K562 (cell line): ENCODE results near the gene PABPC1L. TPM values are rescaled to one million over a fixed set of nuclear protein-coding genes. Genes with fewer than 3 reads are reported as not detected.

ENCODE experiments used
- ATAC-seq: fragments of 200-7000 bp; cut with Tn5 transposase; 3 replicates; pipeline ENCODE4 v1.9.1; 2020; ENCODE audit warnings: moderate library complexity
- BruUV-seq: library from RNA; stranded (reverse); fragments of 400-500 nt; replicated peaks from 2 replicates; lab custom pipeline; 2021; lab: Mats Ljungman, UMichigan
- CTCF ChIA-PET: fragments of 300-600 bp; formaldehyde crosslinking; extraction: SDS; loops from one replicate; lab custom pipeline; 2021; ENCODE audit warnings: low intra/inter-chr PET ratio; lab: Yijun Ruan, JAX
- POLR2A ChIA-PET: fragments of 300-600, 350-650 bp; sonication (Branson Sonifier 250); formaldehyde crosslinking; extraction: SDS; loops from one replicate; lab custom pipeline; 2021; ENCODE audit warnings: antibody characterized with exemption, inconsistent platforms; lab: Yijun Ruan, JAX
- DNase-seq, 4 experiments: peaks; one replicate each; pipeline versions ENCODE4 v3.0.0 to v3.0.0-alpha.2; 2011 to 2018; ENCODE audit warnings: low spot score in 3 of 4, mixed read lengths in 3 of 4; ENCODE audit errors: extremely low read depth in 1 of 4
- FAIRE-seq: peaks from 2 replicates; lab custom pipeline; 2011; peaks lifted over from hg19 to GRCh38; lab: Jason Lieb, UNC
- H2AFZ ChIP-seq: 2 replicates; pipeline ENCODE4 v1.6.0; 2011; ENCODE audit warnings: low read depth, low read length, control low read depth, inconsistent platforms
- H3K27ac ChIP-seq: fragments of 200-600 bp; 3 replicates; pipeline ENCODE4 v1.8.0; 2011; ENCODE audit warnings: low read depth, mild to moderate bottlenecking, control low read depth, inconsistent platforms, low read length, moderate library complexity, mixed read lengths; ENCODE audit errors: extremely low read depth
- H3K27me3 ChIP-seq, 2 experiments: fragments of 300-600 bp in 1 of 2; 2 replicates in 1 of 2; 3 replicates in 1 of 2; pipeline versions ENCODE4 v1.6.0 to v1.8.0; 2011; ENCODE audit warnings: inconsistent platforms in 2 of 2, low read length in 2 of 2, mild to moderate bottlenecking in 1 of 2, mixed read lengths in 1 of 2, moderate library complexity in 1 of 2; ENCODE audit not compliant: control insufficient read depth in 2 of 2, insufficient read depth in 2 of 2
- H3K36me3 ChIP-seq: fragments of 300-600 bp; 3 replicates; pipeline ENCODE4 v1.8.0; 2011; ENCODE audit warnings: mild to moderate bottlenecking, low read length, inconsistent platforms; ENCODE audit not compliant: control insufficient read depth, insufficient read depth
- H3K4me1 ChIP-seq, 2 experiments: fragments of 200-600 bp in 1 of 2; replicated peaks in 1 of 2; 2 replicates in 1 of 2; 3 replicates in 1 of 2; pipeline versions ENCODE4 v1.5.1 to v1.8.0; 2011; ENCODE audit warnings: inconsistent platforms in 2 of 2, low read length in 2 of 2, mild to moderate bottlenecking in 1 of 2, mixed read lengths in 1 of 2, moderate library complexity in 1 of 2; ENCODE audit not compliant: control insufficient read depth in 2 of 2, insufficient read depth in 2 of 2
- H3K4me2 ChIP-seq: 2 replicates; pipeline ENCODE4 v1.6.1; 2011; ENCODE audit warnings: low read length, control low read depth, inconsistent platforms, mixed read lengths; ENCODE audit not compliant: insufficient read depth
- H3K4me3 ChIP-seq: fragments of 200-600 bp; sonication (generic), shearing (Covaris generic); 2 replicates; pipeline ENCODE4 v1.5.1; 2016; ENCODE audit warnings: control low read depth, inconsistent platforms
- H3K79me2 ChIP-seq: fragments of 200-600 bp; 3 replicates; pipeline ENCODE4 v1.8.0; 2011; ENCODE audit warnings: low read length, inconsistent platforms; ENCODE audit not compliant: control insufficient read depth, insufficient read depth
- H3K9ac ChIP-seq, 2 experiments: 2 replicates each; pipeline versions ENCODE4 v1.6.0 to v1.6.1; 2011; ENCODE audit warnings: low read depth in 2 of 2, low read length in 2 of 2, control low read depth in 1 of 2, inconsistent platforms in 1 of 2, mild to moderate bottlenecking in 1 of 2, mixed read lengths in 1 of 2; ENCODE audit not compliant: insufficient read depth in 1 of 2
- H3K9me1 ChIP-seq: one replicate; pipeline ENCODE4 v1.6.0; 2011; ENCODE audit warnings: inconsistent platforms, mild to moderate bottlenecking, low read length, moderate library complexity; ENCODE audit not compliant: control insufficient read depth, insufficient read depth
- H3K9me3 ChIP-seq: replicated peaks from 2 replicates; pipeline ENCODE4 v1.5.1; 2011; ENCODE audit warnings: low read depth, low read length, inconsistent platforms; ENCODE audit not compliant: control insufficient read depth, insufficient read depth
- H4K20me1 ChIP-seq: replicated peaks from 2 replicates; pipeline ENCODE4 v1.6.1; 2011; ENCODE audit warnings: low read length, inconsistent platforms, mixed read lengths; ENCODE audit not compliant: control insufficient read depth, insufficient read depth
- AFF4 ChIP-seq: sonication (generic); formaldehyde crosslinking; IDR thresholded peaks from 2 replicates; pipeline ENCODE4 v1.8.0; 2023; ENCODE audit warnings: mild to moderate bottlenecking, missing genetic modification reagents
- BRD9 ChIP-seq: fragments of 450-650 bp; IDR thresholded peaks from 2 replicates; pipeline ENCODE4 v1.6.1; 2018; ENCODE audit warnings: low read depth; ENCODE audit not compliant: partially characterized antibody
- CTCF ChIP-seq, 3 experiments: IDR thresholded peaks in 2 of 3; conservative IDR thresholded peaks in 1 of 3; 2 replicates each; pipeline ENCODE4 v1.5.1; 2011 to 2012; ENCODE audit warnings: low read length in 3 of 3, mild to moderate bottlenecking in 3 of 3, control low read depth in 2 of 3, improper control_type of control experiment in 1 of 3, inconsistent platforms in 1 of 3, low read depth in 1 of 3, mixed read lengths in 1 of 3, moderate library complexity in 1 of 3; ENCODE audit not compliant: insufficient read depth in 2 of 3
- HEY1 ChIP-seq: fragments of 250-450 bp; sonication (Bioruptor Pico); IDR thresholded peaks from 2 replicates; pipeline ENCODE4 v1.5.0; 2020; ENCODE audit warnings: mild to moderate bottlenecking, moderate library complexity, borderline replicate concordance
- NR2F6 ChIP-seq: fragments of 450-650 bp; formaldehyde crosslinking; IDR thresholded peaks from 2 replicates; pipeline ENCODE4 v1.4.0; 2020; ENCODE audit warnings: mild to moderate bottlenecking
- PRPF4 ChIP-seq: fragments of 200-400 bp; formaldehyde crosslinking; IDR thresholded peaks from one replicate; pipeline ENCODE4 v1.6.1; 2017; ENCODE audit warnings: low read length, low read depth, mild to moderate bottlenecking; ENCODE audit not compliant: insufficient read depth, poor library complexity, severe bottlenecking
- SAP30 ChIP-seq: fragments of 200-600 bp; sonication (generic); IDR thresholded peaks from 2 replicates; pipeline ENCODE4 v1.6.1; 2012; ENCODE audit warnings: borderline replicate concordance, low read depth, mild to moderate bottlenecking, moderate library complexity, low read length, control low read depth, inconsistent platforms; ENCODE audit not compliant: insufficient read depth, poor library complexity, severe bottlenecking
- ZBTB9 ChIP-seq: fragments of 450-650 bp; formaldehyde crosslinking; IDR thresholded peaks from 2 replicates; pipeline ENCODE4 v1.4.0; 2020; ENCODE audit warnings: mild to moderate bottlenecking, moderate library complexity
- ZC3H8 ChIP-seq: fragments of 450-650 bp; IDR thresholded peaks from 2 replicates; pipeline ENCODE4 v1.6.1; 2017
- ZKSCAN1 ChIP-seq: fragments of 150-350 bp; IDR thresholded peaks from 2 replicates; pipeline ENCODE4 v1.6.1; 2016; ENCODE audit warnings: low read depth, low read length
- ZNF324 ChIP-seq: fragments of 250-450 bp; sonication (Bioruptor Pico); IDR thresholded peaks from 2 replicates; pipeline ENCODE4 v1.4.0; 2020; ENCODE audit warnings: mild to moderate bottlenecking
- ZNF699 ChIP-seq: fragments of 250-450 bp; sonication (Bioruptor Pico); IDR thresholded peaks from 2 replicates; pipeline ENCODE4 v1.8.0; 2021; ENCODE audit warnings: mild to moderate bottlenecking, moderate library complexity; ENCODE audit not compliant: insufficient replicate concordance
- WGBS: fragments of 100-300 bp; shearing (Covaris generic); methylation state at CpG from one replicate; pipeline ENCODE4 v1.1.6; 2016; ENCODE audit warnings: low coverage, mixed read lengths; ENCODE audit not compliant: insufficient coverage; ENCODE audit errors: missing lambda C conversion rate; 5-methylcytosine and 5-hydroxymethylcytosine counted together
- in situ Hi-C: fragments of 300-500 bp; cut with MboI; formaldehyde crosslinking; loops from 4 replicates; pipeline ENCODE4 v1.15.0; 2018; ENCODE audit warnings: inconsistent platforms, mixed read lengths
- intact Hi-C: fragments of 100-400 bp; cut with micrococcal nuclease; formaldehyde crosslinking; loops from 2 replicates; pipeline ENCODE4 v1.14.2; 2022
- polyA plus RNA-seq, 8 experiments: library from polyadenylated mRNA; depleted of rRNA in 4 of 8; stranded (reverse) in 5 of 8; unstranded in 3 of 8; fragments of >200 nt; fragmentation: Nextera tagmentation in 2 of 8; fragmentation: Illumina TruSeq in 1 of 8; extraction: Ambion mirVana in 2 of 8; extraction: Trizol in 1 of 8; gene quantifications; 2 replicates each; pipeline versions ENCODE4 v1.2.1 to v1.2.3, GENCODE V29; 2011 to 2014; ENCODE audit warnings: inconsistent platforms in 1 of 8, missing spikeins in 1 of 8
- total RNA-seq, 7 experiments: library from RNA; depleted of rRNA in 6 of 7; stranded (reverse); fragments of >200 nt in 6 of 7; fragmentation: Illumina TruSeq in 2 of 7; extraction: Trizol in 2 of 7; gene quantifications; 2 replicates each; pipeline versions ENCODE4 v1.2.1 to v1.2.3, GENCODE V29; 2011 to 2021; ENCODE audit warnings: low replicate concordance in 1 of 7

The PABPC1L gene
- total and polyA plus RNA-seq, 9 of the 15 experiments (the other 6 are each of a cell fraction or from before 2014, with no cell fraction given): 6.0 to 90.3 (median 15.8) TPM

GRCh38 chr20:44900231-44900854 lies 9.5 kb upstream of the PABPC1L start:
- CTCF ChIA-PET: no interaction called here

More at GRCh38 chr20:44900231-44900854, 9.5 kb upstream of the PABPC1L start:
- Histone ChIP-seq H3K4me2 (no peak overlapping the region), H3K9ac (no peak overlapping the region), H3K9me1 (no peaks in the 10 kb centered on the region), H3K27ac (no peak overlapping the region), H3K27me3 (no peaks in the 10 kb centered on the region), H3K36me3 (peaks cover 70% of the 10 kb centered on the region), H3K9me3 (no peaks in the 10 kb centered on the region), H3K4me1 (no peaks in the 10 kb centered on the region; a peak in 1 of 5 replicates), H3K4me3 (no peak overlapping the region), H3K79me2 (peaks cover 67% of the 10 kb centered on the region), H4K20me1 (0 out of 2 replicates have a peak, but pooled peaks cover 3% of the 10 kb centered on the region), H2AFZ (no peak overlapping the region)
- 76% methylated on average over 3 of the region's 5 CpGs for WGBS
- FAIRE-seq: no peak
- POLR2A ChIA-PET: interaction anchor here (7.2 kb wide), 1 partner anchor 9 kb away, joined by 50 read pairs; the partner anchor contains the start of gene PABPC1L
- in situ Hi-C loops: no loop called here
- no TSS peak for BruUV-seq
- TF ChIP-seq ZC3H8 (no peak), ZNF699 (CRISPR knock-in tag) (no peak), BRD9 (no peak), PRPF4 (no peak), ZBTB9 (CRISPR knock-in tag) (no peak), AFF4 (CRISPR knock-in tag) (no peak), HEY1 (no peak), CTCF (IDR thresholded peaks at IDR 0.05 in 2 of 3, conservative IDR thresholded peaks at IDR 0.05 in 1 of 3; ENCODE audit: insufficient read depth in 2 of 3, low read depth in 1 of 3, low read length in 3 of 3) (no peak), SAP30 (no peak), ZKSCAN1 (no peak), NR2F6 (no peak), ZNF324 (no peak)
- no peak for ATAC-seq
- intact Hi-C loops: no loop called here
- no peak for DNase-seq
